Cardiac septum (tissue), 1 donor: ENCODE measurements around the gene MYH11. TPM values are rescaled to one million over a fixed set of nuclear protein-coding genes. Genes with fewer than 3 reads are reported as not detected.
"Not testable (repeated sequence)": the region's sequence is repeated elsewhere in the genome, so short reads cannot be mapped to it uniquely, and the experiment has no call there.

Source experiments
- DNase-seq: peaks from one replicate; pipeline ENCODE4 v3.0.0-alpha.2; 2020; ENCODE audit warnings: low spot score
- intact Hi-C: fragments of 100-400 bp; cut with DNase I; formaldehyde crosslinking; loops from one replicate; pipeline ENCODE4 v1.14.0; 2022
- total RNA-seq: library from RNA; stranded (reverse); fragmentation: NEBNext Ultra II Directional; extraction: Animal tissue kit (Norgen Biotek cat#: 25700); gene quantifications from one replicate; pipeline ENCODE4 v1.2.1, GENCODE V29; 2021
- donor health status: DM: no; HTN: no; CAD: no.

MYH11 gene
- total RNA-seq, 1 donor from 2014 or later = 62.2 TPM

- no peak for DNase-seq
- intact Hi-C loops = no loop called here
Observed at GRCh38 chr16:15849209-15849981, 7.4 kb downstream of the MYH11 start.

- no peak for DNase-seq
- intact Hi-C loops = no loop called here
Observed at GRCh38 chr16:15847611-15848175, 9.1 kb downstream of the MYH11 start.

GRCh38 chr16:15846510-15846909 is 10.3 kb downstream of the MYH11 start:
- intact Hi-C loops = no loop called here
- DNase-seq = peak; percentile 49

GRCh38 chr16:15843635-15844279 is 13.1 kb downstream of the MYH11 start:
- DNase-seq = no peak
- intact Hi-C loops = no loop called here

GRCh38 chr16:15839204-15839603 is 17.6 kb downstream of the MYH11 start:
- DNase-seq, intact Hi-C loops: not testable (repeated sequence)

GRCh38 chr16:15837761-15838160 is 19.1 kb downstream of the MYH11 start:
- no peak for DNase-seq
- intact Hi-C loops = no loop called here

- DNase-seq = no peak
- intact Hi-C loops = no loop called here
Observed at GRCh38 chr16:15836965-15837611, 19.7 kb downstream of the MYH11 start.

GRCh38 chr16:15836074-15836473 is 20.8 kb downstream of the MYH11 start:
- DNase-seq = no peak
- intact Hi-C loops = no loop called here

- intact Hi-C loops = no loop called here
- no peak for DNase-seq
Observed at GRCh38 chr16:15835136-15835878, 21.5 kb downstream of the MYH11 start.

GRCh38 chr16:15834502-15834901 is 22.3 kb downstream of the MYH11 start:
- no peak for DNase-seq
- intact Hi-C loops = no loop called here

- DNase-seq = no peak
- intact Hi-C loops = no loop called here
Observed at GRCh38 chr16:15833541-15833940, 23.3 kb downstream of the MYH11 start.

- DNase-seq = no peak
- intact Hi-C loops = no loop called here
Observed at GRCh38 chr16:15832241-15832640, 24.6 kb downstream of the MYH11 start.

- intact Hi-C loops = no loop called here
- no peak for DNase-seq
Observed at GRCh38 chr16:15830832-15831451, 25.9 kb downstream of the MYH11 start.

- DNase-seq = peak; percentile 73
- intact Hi-C loops = no loop called here
Observed at GRCh38 chr16:15829460-15829859, 27.4 kb downstream of the MYH11 start.

GRCh38 chr16:15827709-15828343 is 29.0 kb downstream of the MYH11 start:
- DNase-seq = peak; percentile 67
- intact Hi-C loops = no loop called here

GRCh38 chr16:15827299-15827698 is 29.5 kb downstream of the MYH11 start:
- DNase-seq = no peak
- intact Hi-C loops = no loop called here

GRCh38 chr16:15825750-15826305 is 31.0 kb downstream of the MYH11 start:
- intact Hi-C loops = no loop called here

GRCh38 chr16:15822957-15823356 is 33.9 kb downstream of the MYH11 start:
- peak; percentile 69 for DNase-seq
- intact Hi-C loops = loop anchor here (2.0 to 5.0 kb wide), 2 partner anchors 56 to 304 kb away; no protein-coding TSS in a partner anchor

More at GRCh38 chr16:15825750-15826305, 31.0 kb downstream of the MYH11 start:
- DNase-seq = no peak
